Mammary epithelial cell (primary cell): ENCODE data around the gene CDC27.
"Not testable (repeated sequence)": the region's sequence is repeated elsewhere in the genome, so short reads cannot be mapped to it uniquely, and the experiment has no call there.

Experiments
- EZH2 ChIP-seq: IDR thresholded peaks from 2 replicates; pipeline ENCODE4 v1.6.1; 2012; ENCODE audit warnings: low read length, inconsistent platforms, borderline replicate concordance
- TF ChIP-seq, protein P1 (sequence below), 2 donors: IDR thresholded peaks in 1 of 2; conservative IDR thresholded peaks in 1 of 2; 2 replicates each; pipeline ENCODE4 v1.5.1; 2011 to 2012; ENCODE audit warnings: inconsistent platforms in 2 of 2, low read length in 2 of 2, mild to moderate bottlenecking in 2 of 2, control low read depth in 1 of 2, low read depth in 1 of 2; ENCODE audit not compliant: insufficient read depth in 1 of 2; ENCODE audit errors: extremely low read depth in 1 of 2

DNA sequence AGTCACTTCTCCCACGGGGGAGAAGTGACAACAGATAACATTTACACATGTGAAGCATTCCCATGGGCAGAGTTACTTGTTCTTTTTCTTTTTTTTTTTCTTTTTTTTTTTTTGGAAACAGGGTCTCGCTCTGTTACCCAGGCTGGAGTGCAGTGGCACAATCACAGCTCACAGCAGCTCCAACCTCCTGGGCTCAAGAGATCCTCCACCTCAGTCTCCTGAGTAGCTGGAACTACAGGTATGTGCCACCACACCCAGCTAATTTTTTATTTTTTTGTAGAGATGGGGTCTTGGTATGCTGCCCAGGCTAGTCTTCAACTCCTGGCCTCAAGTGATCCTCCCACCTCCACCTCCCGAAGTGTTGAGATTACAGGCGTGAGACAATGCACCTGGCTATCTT lies 20.2 kb downstream of the CDC27 start:
- TF ChIP-seq, protein P1, sequence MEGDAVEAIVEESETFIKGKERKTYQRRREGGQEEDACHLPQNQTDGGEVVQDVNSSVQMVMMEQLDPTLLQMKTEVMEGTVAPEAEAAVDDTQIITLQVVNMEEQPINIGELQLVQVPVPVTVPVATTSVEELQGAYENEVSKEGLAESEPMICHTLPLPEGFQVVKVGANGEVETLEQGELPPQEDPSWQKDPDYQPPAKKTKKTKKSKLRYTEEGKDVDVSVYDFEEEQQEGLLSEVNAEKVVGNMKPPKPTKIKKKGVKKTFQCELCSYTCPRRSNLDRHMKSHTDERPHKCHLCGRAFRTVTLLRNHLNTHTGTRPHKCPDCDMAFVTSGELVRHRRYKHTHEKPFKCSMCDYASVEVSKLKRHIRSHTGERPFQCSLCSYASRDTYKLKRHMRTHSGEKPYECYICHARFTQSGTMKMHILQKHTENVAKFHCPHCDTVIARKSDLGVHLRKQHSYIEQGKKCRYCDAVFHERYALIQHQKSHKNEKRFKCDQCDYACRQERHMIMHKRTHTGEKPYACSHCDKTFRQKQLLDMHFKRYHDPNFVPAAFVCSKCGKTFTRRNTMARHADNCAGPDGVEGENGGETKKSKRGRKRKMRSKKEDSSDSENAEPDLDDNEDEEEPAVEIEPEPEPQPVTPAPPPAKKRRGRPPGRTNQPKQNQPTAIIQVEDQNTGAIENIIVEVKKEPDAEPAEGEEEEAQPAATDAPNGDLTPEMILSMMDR (conservative IDR thresholded peaks at IDR 0.05 in 1 of 2, IDR thresholded peaks at IDR 0.05 in 1 of 2; ENCODE audit: extremely low read depth in 1 of 2, insufficient read depth in 1 of 2, low read depth in 1 of 2, low read length in 2 of 2) = not testable (repeated sequence)
- not testable (repeated sequence) for TF ChIP-seq EZH2
